ENCODE measurements around the gene PHLDA3.

GRCh38 chr1:201487742-201488141 lies 18.8 kb upstream of the PHLDA3 start:
- TF ChIP-seq CTCF (IDR thresholded peaks at IDR 0.05): no peak
- TF ChIP-seq POLR2A (IDR thresholded peaks at IDR 0.05): no peak
